GM19438 (cell line): ENCODE measurements around the gene RNF141.
A peak's percentile ranks its signal among the peaks of the same experiment; 100 is the strongest.

Experiments used
- ATAC-seq: cut with Tn5 transposase; IDR thresholded peaks from one replicate; pipeline ENCODE4 v1.9.1; 2021; ENCODE audit warnings: low read depth; ENCODE audit not compliant: unreplicated experiment

Gene RNF141

GRCh38 chr11:10526974-10527918 lies 13.7 kb downstream of the RNF141 start:
- peak; percentile 84 for ATAC-seq

- no peak for ATAC-seq
Observed at GRCh38 chr11:10524471-10524870, 16.5 kb downstream of the RNF141 start.

- no peak for ATAC-seq
Observed at GRCh38 chr11:10522921-10523320, 18.1 kb downstream of the RNF141 start.

GRCh38 chr11:10522276-10522675 lies 18.7 kb downstream of the RNF141 start:
- ATAC-seq = no peak

- no peak for ATAC-seq
Observed at GRCh38 chr11:10520562-10520961, 20.4 kb downstream of the RNF141 start.

GRCh38 chr11:10519630-10520029 lies 21.4 kb downstream of the RNF141 start:
- no peak for ATAC-seq

- ATAC-seq = no peak
Observed at GRCh38 chr11:10518891-10519290, 22.1 kb downstream of the RNF141 start.

GRCh38 chr11:10518123-10518522 lies 22.9 kb downstream of the RNF141 start:
- no peak for ATAC-seq

GRCh38 chr11:10515418-10515817 lies 25.6 kb downstream of the RNF141 start:
- ATAC-seq = no peak

GRCh38 chr11:10514709-10515108 lies 26.3 kb downstream of the RNF141 start:
- no peak for ATAC-seq

GRCh38 chr11:10514202-10514601 lies 26.8 kb downstream of the RNF141 start:
- ATAC-seq = no peak

GRCh38 chr11:10511181-10511621 lies 29.8 kb downstream of the RNF141 start:
- ATAC-seq = no peak

- no peak for ATAC-seq
Observed at GRCh38 chr11:10506008-10506370, 35.0 kb downstream of the RNF141 start.

- ATAC-seq = no peak
Observed at GRCh38 chr11:10505278-10506007, 35.5 kb downstream of the RNF141 start.

- no peak for ATAC-seq
Observed at GRCh38 chr11:10504490-10504889, 36.5 kb downstream of the RNF141 start.

GRCh38 chr11:10503777-10504480 lies 37.1 kb downstream of the RNF141 start:
- ATAC-seq = no peak

- ATAC-seq = no peak
Observed at GRCh38 chr11:10503221-10503620, 37.8 kb downstream of the RNF141 start.

- ATAC-seq = no peak
Observed at GRCh38 chr11:10502770-10503169, 38.2 kb downstream of the RNF141 start.

GRCh38 chr11:10502065-10502680 lies 38.8 kb downstream of the RNF141 start:
- no peak for ATAC-seq
